Activated T-helper 17 cell treated with anti-CD3 and anti-CD28 coated beads, Interleukin-2, amount 50 U/mL, for 72 hours (primary cell): ENCODE results near the gene CDHR4. TPM values are rescaled to one million over a fixed set of nuclear protein-coding genes. Genes with fewer than 3 reads are reported as not detected.
A peak's percentile ranks its signal among the peaks of the same experiment; 100 is the strongest.
"Not testable (repeated sequence)": the region's sequence is repeated elsewhere in the genome, so short reads cannot be mapped to it uniquely, and the experiment has no call there.

Experiments
- ATAC-seq: fragments of 150-1000 bp; cut with Tn5 transposase; replicated peaks from 2 replicates; pipeline ENCODE4 v1.10.0; 2021; ENCODE audit warnings: mild to moderate bottlenecking, moderate library complexity
- H3K27ac Mint-ChIP-seq: one replicate; pipeline ENCODE4 v1.8.0; 2022; ENCODE audit warnings: mixed read lengths
- H3K27me3 Mint-ChIP-seq: one replicate; pipeline ENCODE4 v1.8.0; 2022; ENCODE audit warnings: mixed read lengths
- H3K36me3 Mint-ChIP-seq: one replicate; pipeline ENCODE4 v1.8.0; 2022; ENCODE audit warnings: low read depth, mild to moderate bottlenecking, mixed read lengths
- H3K4me1 Mint-ChIP-seq: one replicate; pipeline ENCODE4 v1.8.0; 2022; ENCODE audit warnings: mixed read lengths
- H3K4me3 Mint-ChIP-seq: one replicate; pipeline ENCODE4 v1.8.0; 2022; ENCODE audit warnings: mild to moderate bottlenecking, mixed read lengths
- H3K9me3 Mint-ChIP-seq: one replicate; pipeline ENCODE4 v1.8.0; 2022; ENCODE audit warnings: mixed read lengths
- total RNA-seq, 2 donors: library from RNA; stranded (reverse); gene quantifications; one replicate each; pipeline ENCODE4 v1.2.3, GENCODE V29; 2022

The CDHR4 gene, protein sequence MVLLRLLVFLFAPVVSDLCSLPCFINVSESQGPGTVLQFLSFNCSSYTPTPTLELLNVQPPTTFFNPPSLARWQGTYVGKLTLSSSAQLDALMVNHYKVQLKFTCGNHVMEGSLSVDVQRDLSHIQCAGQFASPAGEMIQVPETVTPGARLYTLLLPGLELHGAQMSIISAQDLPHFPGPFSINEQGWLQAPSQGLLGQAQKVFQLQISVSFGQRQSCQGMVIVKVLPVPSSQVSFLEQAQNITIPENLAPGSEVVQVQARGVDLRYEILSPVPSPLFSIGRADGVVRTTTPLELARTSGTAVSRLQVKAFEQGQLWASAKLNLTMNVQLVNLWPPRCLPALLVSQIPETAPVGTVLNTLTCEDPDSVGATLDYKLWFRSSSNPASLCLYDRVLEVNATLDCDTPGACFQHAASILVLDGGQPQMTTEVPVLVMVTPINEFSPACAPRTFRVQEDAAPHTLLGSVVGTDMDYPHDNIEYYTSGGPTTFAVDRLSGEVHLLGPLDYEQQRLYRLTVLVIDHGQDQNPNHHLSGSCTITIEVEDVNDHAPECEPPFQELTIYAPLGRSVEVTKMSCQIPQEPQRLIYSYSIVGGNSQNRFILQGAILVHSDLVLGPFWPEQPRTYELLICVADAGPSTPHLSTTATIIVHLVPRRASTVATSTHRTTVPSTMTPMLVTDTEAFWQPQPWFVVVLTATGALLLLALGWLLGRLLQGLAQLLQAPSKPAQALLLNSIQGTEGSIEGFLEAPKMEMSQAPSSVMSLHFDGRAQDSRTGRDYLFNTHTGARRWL
- total RNA-seq = under 1 TPM in 1 of 2 donors, not detected in 1; 0.40 TPM

DNA sequence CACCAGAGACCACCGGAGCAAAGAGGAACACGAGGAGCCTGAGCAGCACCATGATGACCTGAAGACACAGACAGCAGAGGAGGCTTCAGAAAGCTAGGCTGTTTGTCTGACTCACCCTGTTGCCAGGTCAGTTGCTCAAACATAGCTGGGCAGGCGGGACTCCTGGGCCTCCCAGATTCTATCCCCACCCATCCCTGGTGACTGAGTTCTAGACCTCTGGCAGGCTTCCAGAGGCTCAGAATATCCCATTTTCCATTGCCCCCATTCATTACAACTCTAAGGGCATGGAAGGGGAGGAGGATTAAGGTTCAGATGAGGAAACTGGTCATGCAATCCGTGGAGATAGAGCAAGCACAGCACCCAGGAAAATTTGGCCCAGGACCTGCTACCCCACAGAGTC, at the start of gene CDHR4:
CDHR4 (minus strand) TSS at position 113 of the 400 bp plus-strand sequence; CDS start at position 52, 61 bp downstream.
- H3K36me3 Mint-ChIP-seq = no peaks in the 10 kb centered on the region
- no peak for ATAC-seq
- peaks cover 4% of the 10 kb centered on the region for H3K27me3 Mint-ChIP-seq
- no peak within 1 kb of the TSS for H3K27ac Mint-ChIP-seq
- H3K9me3 Mint-ChIP-seq = no peaks in the 10 kb centered on the region
- no peak within 1 kb of the TSS for H3K4me3 Mint-ChIP-seq
- peaks cover 9% of the 10 kb centered on the region for H3K4me1 Mint-ChIP-seq

DNA sequence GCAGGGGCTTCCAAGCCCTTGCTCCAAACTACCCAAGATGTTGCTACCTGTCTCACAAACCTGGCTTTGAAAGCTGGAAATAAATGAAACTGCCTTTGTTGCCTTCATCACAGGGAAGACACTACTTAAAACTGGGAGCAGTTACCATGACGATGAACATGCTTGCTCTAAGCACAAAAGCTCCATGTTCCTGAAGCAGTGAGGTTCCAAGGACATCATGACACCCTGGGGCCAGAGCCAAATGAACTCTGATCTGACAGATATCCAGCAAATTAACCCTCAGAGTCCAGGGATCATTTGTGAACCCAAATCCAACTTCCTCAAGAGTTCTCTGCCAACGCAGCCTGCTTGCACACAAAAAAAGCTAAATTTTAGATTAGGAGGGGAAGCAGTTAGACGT, 46.0 kb upstream of the CDHR4 start:
- no peak for ATAC-seq
- Mint-ChIP-seq H3K36me3 (peaks cover 5% of the 10 kb centered on the region), H3K4me3 (no peak overlapping the region), H3K27ac (no peak overlapping the region), H3K27me3 (no peaks in the 10 kb centered on the region), H3K4me1 (no peaks in the 10 kb centered on the region), H3K9me3 (no peaks in the 10 kb centered on the region)

DNA sequence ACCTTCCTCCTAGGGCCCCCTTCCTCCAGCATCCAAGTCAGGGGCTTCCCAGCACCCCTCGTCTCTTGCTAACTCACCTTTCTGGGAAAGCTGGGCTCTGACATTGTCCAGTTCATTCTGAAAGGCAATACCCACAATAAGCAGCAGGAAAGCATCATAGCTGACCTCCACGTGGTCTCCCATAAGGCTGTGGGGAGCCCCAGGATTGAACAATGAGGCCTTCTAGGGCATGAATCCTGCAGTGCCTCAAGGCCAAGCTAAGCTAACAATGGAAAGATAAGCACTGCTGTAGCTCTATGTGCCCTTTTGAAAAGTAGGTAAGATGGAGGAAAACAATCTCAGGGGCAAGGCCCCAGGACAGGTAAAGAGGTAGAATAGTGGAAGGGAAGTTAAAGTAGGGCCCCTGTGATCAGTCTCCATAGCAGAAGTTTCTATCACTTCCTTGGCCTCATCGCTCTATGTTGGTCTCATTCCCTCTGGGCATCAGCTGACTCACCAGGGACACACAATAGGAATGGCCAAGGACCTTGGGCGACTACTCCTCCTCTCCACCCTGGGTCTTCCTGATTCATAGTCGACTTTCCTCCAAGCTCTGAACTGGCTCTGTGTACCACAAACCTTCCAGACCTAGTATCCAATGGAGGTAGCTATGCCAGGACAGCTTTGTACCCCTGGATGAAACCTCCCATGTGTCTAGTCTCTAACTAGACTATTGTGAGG, 45.0 kb upstream of the CDHR4 start:
- H3K36me3 Mint-ChIP-seq = peaks cover 5% of the 10 kb centered on the region
- H3K27ac Mint-ChIP-seq = no peak overlapping the region
- H3K4me3 Mint-ChIP-seq = no peak overlapping the region
- H3K27me3 Mint-ChIP-seq = no peaks in the 10 kb centered on the region
- H3K9me3 Mint-ChIP-seq = no peaks in the 10 kb centered on the region
- no peak for ATAC-seq
- no peaks in the 10 kb centered on the region for H3K4me1 Mint-ChIP-seq

DNA sequence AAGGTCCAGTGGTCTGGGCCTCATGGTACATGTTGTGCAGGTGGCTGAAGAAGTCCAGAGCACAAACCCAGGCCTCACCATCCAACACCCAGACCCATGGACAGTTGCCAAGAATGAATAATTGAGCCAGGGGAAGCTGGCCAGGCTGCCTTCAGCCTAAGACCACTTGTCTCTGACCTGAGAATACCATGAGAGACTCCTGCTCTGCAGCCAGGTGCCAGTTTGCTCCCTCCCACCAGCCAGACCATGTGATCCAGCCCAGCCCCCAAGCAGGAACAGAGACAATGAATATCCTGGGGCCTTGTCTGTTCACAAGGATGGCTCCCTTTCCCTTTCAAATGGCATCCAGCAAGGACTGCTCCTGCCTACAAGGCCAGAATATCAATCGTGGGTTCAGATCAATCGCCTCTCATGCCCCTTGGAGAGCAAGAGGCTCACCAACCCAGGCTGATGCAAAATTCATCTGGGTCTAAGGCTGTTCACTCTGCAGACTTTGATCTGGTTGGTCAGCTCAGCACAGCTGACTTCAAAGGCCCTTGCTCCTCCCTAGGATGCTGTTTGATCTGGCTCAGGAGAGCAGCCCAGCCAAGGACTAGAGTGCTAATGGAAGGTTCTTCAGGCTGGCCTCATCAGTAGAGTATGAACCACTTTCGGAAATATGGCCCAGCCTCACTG, 43.3 kb upstream of the CDHR4 start:
- no peak overlapping the region for H3K4me3 Mint-ChIP-seq
- H3K27me3 Mint-ChIP-seq = no peaks in the 10 kb centered on the region
- peaks cover 5% of the 10 kb centered on the region for H3K36me3 Mint-ChIP-seq

DNA sequence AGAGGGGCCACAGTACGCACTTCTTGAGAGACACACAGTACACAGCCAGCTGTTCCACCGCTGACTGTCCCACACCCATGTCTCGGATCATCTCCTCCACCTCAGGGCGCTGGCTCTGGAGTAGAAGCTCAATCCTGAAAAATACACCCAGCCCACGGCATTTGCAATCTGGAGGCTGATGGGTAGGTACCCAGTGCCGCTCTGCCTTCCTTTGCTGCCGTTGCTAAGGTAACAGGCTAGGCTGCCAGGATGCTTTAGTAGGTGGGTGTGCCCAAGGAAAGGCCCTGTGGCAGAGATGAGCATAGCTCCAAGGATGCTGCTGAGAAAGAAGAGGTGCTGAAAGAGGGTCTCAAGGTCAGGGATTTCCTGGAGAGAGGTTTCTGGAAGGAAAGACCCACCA, 42.1 kb upstream of the CDHR4 start:
- H3K9me3 Mint-ChIP-seq = no peaks in the 10 kb centered on the region
- no peak overlapping the region for H3K27ac Mint-ChIP-seq
- no peak overlapping the region for H3K4me3 Mint-ChIP-seq
- H3K36me3 Mint-ChIP-seq = no peaks in the 10 kb centered on the region
- no peak for ATAC-seq
- peaks cover 5% of the 10 kb centered on the region for H3K4me1 Mint-ChIP-seq
- no peaks in the 10 kb centered on the region for H3K27me3 Mint-ChIP-seq

More for the DNA sequence above, 43.3 kb upstream of the CDHR4 start:
- peaks cover 5% of the 10 kb centered on the region for H3K4me1 Mint-ChIP-seq
- no peaks in the 10 kb centered on the region for H3K9me3 Mint-ChIP-seq
- no peak for ATAC-seq
- H3K27ac Mint-ChIP-seq = peak overlapping the region; percentile 43

DNA sequence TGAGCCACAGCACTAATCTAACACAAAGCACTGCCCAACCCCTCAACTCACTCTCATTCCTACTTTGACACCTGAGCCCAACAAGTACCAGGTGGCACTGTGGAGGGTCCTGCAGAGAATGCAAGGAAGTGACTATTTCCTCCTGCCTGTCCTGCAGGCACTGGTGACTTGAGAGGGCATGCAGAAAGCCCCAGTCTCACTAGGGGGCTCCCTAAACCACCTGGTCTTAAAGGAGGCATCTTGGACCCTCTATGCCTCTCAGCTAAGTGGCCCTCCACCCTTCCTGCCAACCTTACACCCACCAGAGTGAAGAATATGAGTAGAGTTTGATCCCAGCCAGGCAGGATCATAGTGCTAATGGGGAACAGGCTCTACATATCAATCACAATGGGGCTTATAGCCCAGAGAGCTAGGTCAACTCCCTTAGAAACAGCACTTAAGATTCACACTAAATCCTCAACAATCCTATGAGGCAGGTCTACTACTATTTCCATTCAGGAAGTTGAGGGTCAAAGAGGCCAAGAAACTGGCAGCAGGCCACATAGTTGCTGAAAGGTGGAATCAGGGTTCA, 41.5 kb upstream of the CDHR4 start:
- H3K9me3 Mint-ChIP-seq = no peaks in the 10 kb centered on the region
- ATAC-seq = no peak

DNA sequence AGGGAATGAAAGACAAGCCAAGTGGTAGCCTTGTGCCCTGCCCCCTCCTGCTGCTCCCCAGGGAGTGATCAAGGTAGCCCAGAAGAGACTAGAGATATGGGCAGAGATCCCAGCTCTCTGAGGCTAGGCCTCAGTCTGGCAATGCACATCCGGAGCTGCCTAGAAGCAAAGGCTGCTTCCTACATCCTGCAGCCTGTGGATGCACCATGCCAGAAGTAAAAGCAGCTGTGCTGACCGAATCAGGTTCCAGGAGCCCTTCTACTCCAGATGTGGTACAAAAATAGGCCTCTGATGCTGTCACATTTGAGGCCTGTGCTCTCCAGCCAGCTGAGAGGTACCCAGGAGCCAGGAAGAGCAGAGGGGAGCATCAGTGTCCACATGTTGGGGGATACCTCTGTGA, 40.7 kb upstream of the CDHR4 start:
- Mint-ChIP-seq H3K27ac (no peak overlapping the region), H3K9me3 (no peaks in the 10 kb centered on the region), H3K27me3 (no peaks in the 10 kb centered on the region), H3K36me3 (no peaks in the 10 kb centered on the region), H3K4me3 (no peak overlapping the region), H3K4me1 (peaks cover 5% of the 10 kb centered on the region)
- ATAC-seq = no peak

More for the DNA sequence above, 41.5 kb upstream of the CDHR4 start:
- Mint-ChIP-seq H3K4me3 (no peak overlapping the region), H3K27me3 (no peaks in the 10 kb centered on the region), H3K27ac (no peak overlapping the region), H3K36me3 (no peaks in the 10 kb centered on the region), H3K4me1 (peaks cover 5% of the 10 kb centered on the region)

DNA sequence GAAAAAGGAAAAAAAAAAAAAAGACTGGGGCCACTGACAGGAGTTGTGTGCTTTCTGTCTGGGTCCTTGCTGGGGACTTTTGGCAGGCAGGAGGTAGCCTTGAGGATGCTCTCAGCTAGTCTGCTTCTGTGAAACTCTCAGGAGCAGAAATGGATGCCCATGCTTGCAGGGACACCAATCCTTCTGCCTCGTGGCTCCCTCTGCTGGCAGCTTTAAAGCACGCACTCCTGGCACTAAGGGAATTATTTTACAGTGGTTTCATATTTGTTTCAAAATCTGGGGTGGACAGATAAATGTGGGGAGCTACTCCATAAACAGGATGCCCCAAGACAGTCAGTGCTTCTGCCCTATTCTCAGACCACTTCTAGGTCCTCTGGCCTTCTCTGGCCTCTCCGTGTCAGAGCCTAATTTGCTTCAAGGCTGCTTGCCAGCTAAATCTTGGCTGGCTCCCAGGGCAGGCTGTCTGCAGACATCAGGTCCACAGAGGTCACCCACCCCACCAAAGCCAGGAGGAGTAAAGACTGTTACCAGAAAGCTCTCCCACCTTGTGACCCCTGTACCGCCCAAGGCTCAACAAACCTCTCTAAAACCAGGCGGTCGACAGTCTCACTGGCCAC, 39.6 kb upstream of the CDHR4 start:
- ATAC-seq = peak; percentile 85
- H3K4me3 Mint-ChIP-seq = no peak overlapping the region
- H3K9me3 Mint-ChIP-seq = no peaks in the 10 kb centered on the region
- peaks cover 5% of the 10 kb centered on the region for H3K4me1 Mint-ChIP-seq
- no peaks in the 10 kb centered on the region for H3K27me3 Mint-ChIP-seq
- no peak overlapping the region for H3K27ac Mint-ChIP-seq
- H3K36me3 Mint-ChIP-seq = no peaks in the 10 kb centered on the region

DNA sequence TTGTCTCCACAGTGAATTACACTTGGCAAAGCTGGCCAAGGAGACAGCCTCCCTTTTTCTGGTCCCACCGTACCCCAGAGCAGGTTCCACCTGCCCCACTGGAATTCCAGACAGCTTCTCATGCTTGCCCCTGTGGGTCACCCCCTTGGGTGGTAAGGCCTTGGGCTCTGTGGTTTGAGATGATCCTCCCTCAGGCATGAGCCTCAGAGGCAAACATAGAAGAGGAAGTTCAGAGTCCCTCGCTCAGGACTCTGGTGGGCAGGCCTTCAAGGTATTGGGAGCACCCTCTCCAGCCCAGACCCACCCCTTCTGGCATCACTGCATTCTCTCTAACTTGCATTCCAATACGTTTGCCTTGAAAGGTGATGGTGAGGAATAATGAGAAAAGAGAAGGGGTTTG, 31.7 kb upstream of the CDHR4 start:
- no peaks in the 10 kb centered on the region for H3K4me1 Mint-ChIP-seq
- no peak overlapping the region for H3K4me3 Mint-ChIP-seq
- no peak for ATAC-seq
- no peak overlapping the region for H3K27ac Mint-ChIP-seq
- peaks cover 7% of the 10 kb centered on the region for H3K36me3 Mint-ChIP-seq
- no peaks in the 10 kb centered on the region for H3K9me3 Mint-ChIP-seq
- no peaks in the 10 kb centered on the region for H3K27me3 Mint-ChIP-seq

DNA sequence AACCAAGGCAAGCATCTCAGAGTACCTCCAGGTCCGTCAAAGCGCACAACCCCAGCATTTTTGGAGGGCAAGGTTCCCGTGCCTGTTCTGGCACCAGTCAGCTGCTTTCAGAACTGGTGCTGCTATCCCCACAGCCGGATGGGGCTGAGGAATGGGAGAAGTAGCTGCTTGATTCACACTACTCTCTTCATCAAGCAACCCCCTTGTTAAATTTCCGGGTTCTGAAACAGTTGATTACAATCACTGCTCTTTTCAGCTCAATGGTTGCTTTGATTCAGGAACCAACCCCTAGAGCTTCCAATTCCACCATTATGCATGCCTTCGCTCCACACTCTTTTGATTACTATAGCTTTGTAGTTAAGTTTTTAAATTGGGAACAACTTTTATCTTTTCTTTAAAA, 26.3 kb upstream of the CDHR4 start:
- Mint-ChIP-seq H3K9me3 (no peaks in the 10 kb centered on the region), H3K36me3 (no peaks in the 10 kb centered on the region), H3K27ac (no peak overlapping the region), H3K27me3 (no peaks in the 10 kb centered on the region), H3K4me1 (no peaks in the 10 kb centered on the region), H3K4me3 (no peak overlapping the region)
- ATAC-seq = no peak

DNA sequence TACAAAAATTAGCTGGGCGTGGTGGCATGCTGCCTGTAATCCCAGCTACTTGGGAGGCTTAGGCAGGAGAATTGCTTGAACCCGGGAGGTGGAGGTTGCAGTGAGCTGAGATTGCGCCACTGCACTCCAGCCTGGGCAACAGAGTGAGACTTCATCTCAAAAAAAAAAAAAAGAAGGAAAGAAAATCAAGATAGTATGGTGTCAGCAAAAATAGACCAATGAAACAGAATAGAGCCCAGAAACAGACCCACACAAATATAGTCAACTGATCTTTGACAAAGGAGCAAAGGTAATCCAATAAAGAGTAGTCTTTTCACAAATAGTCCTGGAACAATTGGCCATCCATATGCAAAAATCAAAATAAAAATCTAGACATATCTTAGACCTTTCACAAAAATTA, 23.5 kb upstream of the CDHR4 start:
- H3K4me3 Mint-ChIP-seq, H3K9me3 Mint-ChIP-seq, H3K36me3 Mint-ChIP-seq, H3K27me3 Mint-ChIP-seq, ATAC-seq, H3K27ac Mint-ChIP-seq, H3K4me1 Mint-ChIP-seq: not testable (repeated sequence)

DNA sequence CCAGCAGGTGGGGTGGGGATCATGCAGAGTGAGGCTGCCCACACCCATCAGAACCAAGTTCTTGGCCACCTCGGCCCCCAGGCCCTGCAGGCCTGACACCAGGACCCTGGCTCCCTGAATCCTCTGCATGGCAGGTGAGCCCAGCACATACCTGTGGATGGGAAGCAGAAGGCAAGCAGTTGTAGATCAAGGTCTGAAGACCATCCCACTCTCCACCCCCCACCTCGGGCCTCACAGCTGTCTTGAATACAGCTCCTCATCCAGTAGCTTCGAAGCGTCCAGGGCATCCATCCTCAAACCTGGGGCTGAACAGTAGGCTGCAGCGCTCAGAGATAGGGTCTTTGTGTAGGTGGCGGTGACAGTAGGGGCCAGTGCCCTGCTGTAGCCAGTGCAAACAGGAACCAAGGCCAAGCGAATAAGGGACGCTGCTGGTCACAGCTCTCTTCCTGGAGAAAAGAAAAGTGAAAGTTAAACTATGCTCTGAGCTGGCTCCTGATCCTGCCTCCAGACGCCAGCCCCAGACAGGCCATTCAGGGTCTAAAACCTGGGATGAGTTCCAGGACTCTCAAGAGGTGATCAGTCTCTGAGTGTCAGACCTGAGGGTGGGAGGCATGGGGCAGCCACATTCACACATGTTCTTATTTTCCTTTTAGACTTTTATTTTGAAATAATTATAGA, 14.0 kb upstream of the CDHR4 start, which contains the start of gene UBA7:
UBA7 (minus strand) TSS at position 457 of the 678 bp plus-strand sequence; CDS start at position 291, 166 bp downstream.
- H3K27me3 Mint-ChIP-seq = no peaks in the 10 kb centered on the region

DNA sequence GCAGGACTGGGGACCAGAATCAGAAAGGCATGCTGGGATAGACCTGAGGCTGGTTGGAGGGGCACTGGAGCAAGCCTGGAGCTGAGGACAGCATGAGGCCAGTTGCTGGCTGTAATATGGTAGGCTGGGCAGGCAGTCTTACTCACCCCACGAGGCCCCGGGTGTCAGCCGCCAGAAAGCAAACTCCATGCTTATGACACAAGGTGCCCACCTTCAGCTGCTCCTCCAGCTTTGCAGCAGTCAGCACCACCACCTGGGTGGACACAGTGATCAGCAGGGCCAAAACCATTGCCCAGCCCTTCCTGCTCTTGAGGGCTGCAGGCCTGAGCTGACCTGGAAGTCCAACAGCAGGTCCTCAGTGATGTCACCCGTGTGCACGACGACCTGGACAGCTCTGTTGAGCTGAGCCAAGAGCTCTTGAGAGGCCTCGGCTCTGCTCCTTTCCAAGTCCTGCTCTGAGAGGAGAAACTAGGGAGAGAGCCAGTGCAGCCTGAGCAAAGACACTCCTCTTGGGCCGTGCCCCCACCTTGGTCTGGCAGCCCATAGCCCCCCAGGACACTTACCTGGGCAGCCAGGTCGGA, 13.3 kb upstream of the CDHR4 start:
- Mint-ChIP-seq H3K27me3 (no peaks in the 10 kb centered on the region), H3K9me3 (no peaks in the 10 kb centered on the region), H3K27ac (peak overlapping the region; percentile 96), H3K4me1 (peaks cover 3% of the 10 kb centered on the region), H3K36me3 (no peaks in the 10 kb centered on the region), H3K4me3 (peak overlapping the region; percentile 90)
- peak; percentile 9 for ATAC-seq

More for the DNA sequence above, 14.0 kb upstream of the CDHR4 start, which contains the start of gene UBA7:
- Mint-ChIP-seq H3K9me3 (no peaks in the 10 kb centered on the region), H3K36me3 (no peaks in the 10 kb centered on the region), H3K27ac (peak within 1 kb of the TSS; percentile 96), H3K4me3 (peak within 1 kb of the TSS; percentile 90), H3K4me1 (no peaks in the 10 kb centered on the region)
- ATAC-seq = peak; percentile 90
